ENCODE results near the gene DNMT3L.
A peak's percentile ranks its signal among the peaks of the same experiment; 100 is the strongest.
"Not testable (repeated sequence)": the region's sequence is repeated elsewhere in the genome, so short reads cannot be mapped to it uniquely, and the experiment has no call there.

DNMT3L gene

GRCh38 chr21:44275041-44275440, 13.3 kb upstream of the DNMT3L start:
- DNase-seq, result no peak

GRCh38 chr21:44273046-44273445, 11.3 kb upstream of the DNMT3L start:
- no peak for DNase-seq

- no peak for DNase-seq
Measured at GRCh38 chr21:44272284-44272858, 10.7 kb upstream of the DNMT3L start.

GRCh38 chr21:44271558-44272283, 10.0 kb upstream of the DNMT3L start:
- no peak for DNase-seq

GRCh38 chr21:44269090-44269489, 7.4 kb upstream of the DNMT3L start:
- no peak for DNase-seq

GRCh38 chr21:44267655-44268142, 6.0 kb upstream of the DNMT3L start:
- no peak for DNase-seq

- DNase-seq, result no peak
Measured at GRCh38 chr21:44265734-44266270, 4.1 kb upstream of the DNMT3L start.

- no peak for DNase-seq
Measured at GRCh38 chr21:44263768-44264167, 2.1 kb upstream of the DNMT3L start.

- DNase-seq, result no peak
Measured at GRCh38 chr21:44263221-44263760, 1.6 kb upstream of the DNMT3L start.

- no peak for DNase-seq
Measured at GRCh38 chr21:44262338-44263056, 800 bp upstream of the DNMT3L start.

- no peak for DNase-seq
Measured at GRCh38 chr21:44260791-44261631, 686 bp downstream of the DNMT3L start.

- DNase-seq, result no peak
Measured at GRCh38 chr21:44260066-44260465, 1.6 kb downstream of the DNMT3L start.

GRCh38 chr21:44259082-44259705, 2.5 kb downstream of the DNMT3L start:
- DNase-seq, result no peak

GRCh38 chr21:44258056-44258725, 3.5 kb downstream of the DNMT3L start:
- DNase-seq, result no peak

GRCh38 chr21:44255511-44255981, 6.2 kb downstream of the DNMT3L start:
- DNase-seq, result peak; percentile 14

GRCh38 chr21:44253832-44254710, 7.6 kb downstream of the DNMT3L start:
- DNase-seq, result no peak

GRCh38 chr21:44249204-44250037, 12.3 kb downstream of the DNMT3L start:
- DNase-seq, result not testable (repeated sequence)

- not testable (repeated sequence) for DNase-seq
Measured at GRCh38 chr21:44247904-44248303, 13.8 kb downstream of the DNMT3L start.

- not testable (repeated sequence) for DNase-seq
Measured at GRCh38 chr21:44243980-44244379, 17.7 kb downstream of the DNMT3L start.
